GM20000 (cell line): Measurements from ENCODE around the gene WNT8A.

Experiments
- DNase-seq: peaks from one replicate; pipeline ENCODE4 v3.0.0; 2012; ENCODE audit warnings: low spot score
- CTCF ChIP-seq: IDR thresholded peaks from 2 replicates; pipeline ENCODE4 v1.5.1; 2012; ENCODE audit warnings: mild to moderate bottlenecking, control low read depth; ENCODE audit errors: extremely low read depth, missing control alignments

The WNT8A gene

GRCh38 chr5:138138949-138139780 lies 55.3 kb downstream of the WNT8A start, which contains the start of gene NME5:
Gene NME5 (minus strand): TSS chr5:138139428. CDS start chr5:138138780, 648 bp downstream.
- TF ChIP-seq CTCF, result no peak
- peak; percentile 80 for DNase-seq

DNA sequence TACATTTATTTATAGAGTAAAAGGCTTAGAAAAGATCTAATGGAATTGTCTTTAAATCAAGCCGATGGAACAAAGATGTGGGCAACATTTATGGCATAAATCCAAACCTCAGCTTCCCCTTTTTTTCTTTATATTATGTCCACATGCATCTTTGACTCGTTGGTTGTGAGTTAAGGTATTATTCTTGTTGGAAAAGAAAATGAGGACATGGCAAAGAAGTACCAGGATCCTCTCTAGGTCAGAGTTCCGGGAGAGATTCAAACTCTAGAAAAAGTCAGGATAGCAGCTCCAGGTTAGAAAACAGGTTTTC lies 55.9 kb downstream of the WNT8A start:
- no peak for TF ChIP-seq CTCF
- no peak for DNase-seq

DNA sequence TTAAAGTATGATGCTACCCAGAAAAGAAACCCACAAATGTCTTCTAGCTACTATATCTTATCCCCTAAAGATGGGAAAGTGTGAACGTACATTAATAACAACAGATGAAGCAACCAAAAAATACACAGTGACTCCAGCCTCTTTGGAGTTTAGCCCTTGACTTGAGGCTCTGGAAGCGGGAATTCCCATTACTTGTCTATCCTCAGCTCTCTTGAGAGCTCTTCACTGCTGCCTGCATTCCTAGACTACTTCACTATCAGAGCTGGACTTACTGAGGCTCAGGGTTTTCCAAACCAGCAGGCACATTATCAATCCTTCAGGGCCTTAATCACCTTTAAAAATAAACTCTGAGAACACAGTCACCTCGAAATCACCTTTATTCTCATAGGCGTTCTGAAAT lies 56.4 kb downstream of the WNT8A start:
- no peak for TF ChIP-seq CTCF
- DNase-seq, result no peak
